ENCODE results near the gene CCDC146. TPM values are rescaled to one million over a fixed set of nuclear protein-coding genes. Genes with fewer than 3 reads are reported as not detected.

The CCDC146 gene
- total RNA-seq, 1 donor from 2014 or later: 6.1 TPM

DNA sequence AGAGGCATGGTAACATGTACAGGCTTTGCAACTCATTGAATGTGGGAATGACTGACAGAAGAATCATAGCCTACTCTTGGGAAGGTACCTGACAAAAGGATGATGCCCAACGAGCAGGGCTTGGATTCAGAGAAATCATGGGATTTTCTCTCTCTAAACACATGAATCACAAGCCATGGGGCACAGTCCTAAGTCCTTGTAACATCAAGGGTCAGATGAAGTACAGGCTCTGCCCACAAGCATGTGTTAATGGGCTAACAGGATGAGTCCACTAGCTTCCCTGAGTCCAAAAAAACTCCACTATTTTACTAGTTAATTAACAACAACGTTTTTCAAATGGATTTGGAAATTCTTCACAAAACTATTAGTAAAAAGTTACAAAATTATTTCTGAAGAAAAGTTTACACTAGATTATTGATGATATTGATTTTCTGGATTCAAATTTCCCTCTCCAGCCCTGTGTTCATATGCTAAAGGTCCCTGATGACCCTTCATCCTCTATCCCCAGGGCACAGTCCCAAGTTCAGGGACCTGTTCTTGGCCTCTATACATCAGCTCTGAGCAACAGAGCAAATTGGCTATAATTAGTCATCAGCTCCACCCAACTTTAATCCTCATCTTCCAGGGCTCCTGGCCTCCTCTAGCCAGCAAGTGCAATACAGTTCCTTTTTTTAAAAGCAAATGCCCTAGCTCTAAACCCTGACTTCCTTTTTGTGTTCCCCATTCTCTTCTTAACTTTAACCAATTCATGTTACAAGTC lies 194.0 kb downstream of the CCDC146 start:
- H3K9me3 ChIP-seq (ENCODE audit: low read depth): no peaks in the 10 kb centered on the region
- TF ChIP-seq EZH2phosphoT487 (IDR thresholded peaks at IDR 0.05) (no peak), EZH2 (IDR thresholded peaks at IDR 0.05) (no peak)
- TF ChIP-seq, protein P1, sequence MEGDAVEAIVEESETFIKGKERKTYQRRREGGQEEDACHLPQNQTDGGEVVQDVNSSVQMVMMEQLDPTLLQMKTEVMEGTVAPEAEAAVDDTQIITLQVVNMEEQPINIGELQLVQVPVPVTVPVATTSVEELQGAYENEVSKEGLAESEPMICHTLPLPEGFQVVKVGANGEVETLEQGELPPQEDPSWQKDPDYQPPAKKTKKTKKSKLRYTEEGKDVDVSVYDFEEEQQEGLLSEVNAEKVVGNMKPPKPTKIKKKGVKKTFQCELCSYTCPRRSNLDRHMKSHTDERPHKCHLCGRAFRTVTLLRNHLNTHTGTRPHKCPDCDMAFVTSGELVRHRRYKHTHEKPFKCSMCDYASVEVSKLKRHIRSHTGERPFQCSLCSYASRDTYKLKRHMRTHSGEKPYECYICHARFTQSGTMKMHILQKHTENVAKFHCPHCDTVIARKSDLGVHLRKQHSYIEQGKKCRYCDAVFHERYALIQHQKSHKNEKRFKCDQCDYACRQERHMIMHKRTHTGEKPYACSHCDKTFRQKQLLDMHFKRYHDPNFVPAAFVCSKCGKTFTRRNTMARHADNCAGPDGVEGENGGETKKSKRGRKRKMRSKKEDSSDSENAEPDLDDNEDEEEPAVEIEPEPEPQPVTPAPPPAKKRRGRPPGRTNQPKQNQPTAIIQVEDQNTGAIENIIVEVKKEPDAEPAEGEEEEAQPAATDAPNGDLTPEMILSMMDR (IDR thresholded peaks at IDR 0.05): no peak
- no peaks in the 10 kb centered on the region for H3K36me3 ChIP-seq
- H3K4me2 ChIP-seq: no peak overlapping the region
- no peaks in the 10 kb centered on the region for H3K36me3 Mint-ChIP-seq
- H2AFZ ChIP-seq (replicated peaks): no peak overlapping the region
- no peak overlapping the region for H3K4me3 ChIP-seq
- no peak overlapping the region for H3K27ac ChIP-seq
- H4K20me1 ChIP-seq (ENCODE audit: low read depth): no peaks in the 10 kb centered on the region
- no peaks in the 10 kb centered on the region for H3K9me3 Mint-ChIP-seq
- no peaks in the 10 kb centered on the region for H3K27me3 ChIP-seq
- no peak overlapping the region for H3K27ac Mint-ChIP-seq
- H3K4me1 Mint-ChIP-seq: no peaks in the 10 kb centered on the region
- no peak overlapping the region for H3K4me3 Mint-ChIP-seq
- no peak overlapping the region for H3K9ac ChIP-seq
- no peaks in the 10 kb centered on the region for H3K4me1 ChIP-seq
- no peaks in the 10 kb centered on the region for H3K79me2 ChIP-seq (ENCODE audit: low read depth)
- H3K27me3 Mint-ChIP-seq (ENCODE audit: insufficient read depth, low read depth): peaks cover 2% of the 10 kb centered on the region
- no peak for DNase-seq (ENCODE audit: low spot score)
- H3F3A ChIP-seq (ENCODE audit: low read depth): no peaks in the 10 kb centered on the region

DNA sequence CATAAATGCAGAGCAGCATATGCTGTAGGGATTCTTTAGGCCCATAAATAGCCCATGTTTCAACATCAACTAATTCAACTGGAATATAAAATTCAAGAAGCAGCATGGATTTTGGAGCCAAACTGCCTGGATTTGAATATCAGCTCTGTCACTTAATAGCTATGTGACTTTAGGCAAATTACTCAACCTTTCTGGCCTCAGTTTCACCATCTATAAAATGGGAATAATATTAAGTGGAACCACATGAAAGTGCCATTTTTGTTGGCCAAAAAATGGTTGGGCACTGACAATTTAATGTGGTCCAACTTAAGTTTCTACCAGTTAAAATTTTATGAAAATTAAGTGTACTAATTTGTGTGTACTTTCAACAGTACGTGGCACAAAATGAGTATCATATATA lies 195.6 kb downstream of the CCDC146 start:
- Histone ChIP-seq H3F3A (ENCODE audit: low read depth) (no peaks in the 10 kb centered on the region), H3K4me1 (no peaks in the 10 kb centered on the region), H3K9me3 (ENCODE audit: low read depth) (no peaks in the 10 kb centered on the region), H4K20me1 (ENCODE audit: low read depth) (no peaks in the 10 kb centered on the region), H2AFZ (replicated peaks) (no peak overlapping the region), H3K9ac (no peak overlapping the region), H3K79me2 (ENCODE audit: low read depth) (no peaks in the 10 kb centered on the region), H3K4me3 (no peak overlapping the region), H3K36me3 (no peaks in the 10 kb centered on the region), H3K27me3 (no peaks in the 10 kb centered on the region), H3K27ac (no peak overlapping the region), H3K4me2 (no peak overlapping the region)
- H3K4me3 Mint-ChIP-seq: no peak overlapping the region
- H3K27me3 Mint-ChIP-seq (ENCODE audit: insufficient read depth, low read depth): peaks cover 2% of the 10 kb centered on the region
- no peak overlapping the region for H3K27ac Mint-ChIP-seq
- no peaks in the 10 kb centered on the region for H3K36me3 Mint-ChIP-seq
- no peak for TF ChIP-seq EZH2 (IDR thresholded peaks at IDR 0.05)
- no peak for TF ChIP-seq EZH2phosphoT487 (IDR thresholded peaks at IDR 0.05)
- TF ChIP-seq, protein P1 (IDR thresholded peaks at IDR 0.05): no peak
- no peaks in the 10 kb centered on the region for H3K9me3 Mint-ChIP-seq
- no peak for DNase-seq (ENCODE audit: low spot score)
- H3K4me1 Mint-ChIP-seq: no peaks in the 10 kb centered on the region

DNA sequence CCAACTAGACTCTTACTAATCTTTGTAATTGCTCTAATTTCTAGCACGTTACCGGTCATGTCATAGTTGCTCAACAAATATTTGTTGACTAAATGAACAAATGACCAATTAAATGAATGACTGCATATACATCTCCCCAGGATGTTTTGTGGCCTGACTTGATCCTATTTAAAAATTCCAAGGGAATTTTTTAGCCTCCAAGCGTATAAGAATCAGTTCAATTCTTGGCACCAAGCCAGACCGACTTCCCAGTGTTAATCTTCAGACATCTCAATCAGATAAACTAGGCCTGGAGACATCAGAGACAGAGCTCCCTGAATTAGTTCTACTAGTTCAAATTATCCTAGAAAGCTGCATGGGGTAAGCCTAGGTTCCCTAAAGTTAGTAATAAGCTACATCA lies 197.7 kb downstream of the CCDC146 start:
- H3K36me3 Mint-ChIP-seq: no peaks in the 10 kb centered on the region
- no peaks in the 10 kb centered on the region for H3K4me1 Mint-ChIP-seq
- H3K4me3 Mint-ChIP-seq: no peak overlapping the region
- H3K4me1 ChIP-seq: no peaks in the 10 kb centered on the region
- H3K9ac ChIP-seq: no peak overlapping the region
- H3K36me3 ChIP-seq: no peaks in the 10 kb centered on the region
- no peak overlapping the region for H3K27ac ChIP-seq
- H3K9me3 ChIP-seq (ENCODE audit: low read depth): no peaks in the 10 kb centered on the region
- H2AFZ ChIP-seq (replicated peaks): no peak overlapping the region
- H3F3A ChIP-seq (ENCODE audit: low read depth): no peaks in the 10 kb centered on the region
- no peaks in the 10 kb centered on the region for H3K9me3 Mint-ChIP-seq
- H3K79me2 ChIP-seq (ENCODE audit: low read depth): no peaks in the 10 kb centered on the region
- H3K27me3 Mint-ChIP-seq (ENCODE audit: insufficient read depth, low read depth): peaks cover 2% of the 10 kb centered on the region
- DNase-seq (ENCODE audit: low spot score): no peak
- H3K4me2 ChIP-seq: no peak overlapping the region
- H4K20me1 ChIP-seq (ENCODE audit: low read depth): no peaks in the 10 kb centered on the region
- H3K4me3 ChIP-seq: no peak overlapping the region
- TF ChIP-seq EZH2phosphoT487 (IDR thresholded peaks at IDR 0.05) (no peak), EZH2 (IDR thresholded peaks at IDR 0.05) (no peak)
- TF ChIP-seq, protein P1 (IDR thresholded peaks at IDR 0.05): no peak
- no peaks in the 10 kb centered on the region for H3K27me3 ChIP-seq
- no peak overlapping the region for H3K27ac Mint-ChIP-seq
